NCI-H187 (cell line): ENCODE results near the gene CDC42BPG.

Experiments
- DNase-seq, 2 experiments: peaks; one replicate each; lab custom pipeline; 2025; lab: John Stamatoyannopoulos, UW

The CDC42BPG gene

GRCh38 chr11:64789331-64790204, 54.9 kb downstream of the CDC42BPG start:
- no peak for DNase-seq

- no peak for DNase-seq
These were observed 55.9 kb downstream of the CDC42BPG start for GRCh38 chr11:64788321-64789215.

GRCh38 chr11:64787526-64788320, 56.7 kb downstream of the CDC42BPG start:
- DNase-seq = no peak

DNA sequence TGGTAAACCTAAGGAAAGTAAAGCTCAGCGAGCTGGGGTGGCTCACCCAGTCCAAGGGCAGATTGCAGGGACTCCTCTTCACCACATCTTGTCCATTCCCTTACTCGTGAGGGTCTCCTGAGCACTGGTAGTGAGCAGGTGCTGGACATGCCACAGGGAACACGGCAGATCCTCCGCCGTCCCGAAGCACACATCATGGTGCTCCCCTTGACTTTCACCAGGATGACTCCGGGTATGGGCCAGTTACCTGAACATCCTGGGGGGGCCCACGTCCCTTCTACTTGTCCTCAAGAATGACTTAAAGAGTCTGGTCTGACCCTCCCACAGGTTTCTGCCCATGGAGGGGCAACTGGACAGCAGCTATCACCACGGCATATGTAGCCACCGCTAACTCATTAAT, 58.1 kb downstream of the CDC42BPG start:
- no peak for DNase-seq

- no peak for DNase-seq
These were observed 59.5 kb downstream of the CDC42BPG start for GRCh38 chr11:64784813-64785581.

DNA sequence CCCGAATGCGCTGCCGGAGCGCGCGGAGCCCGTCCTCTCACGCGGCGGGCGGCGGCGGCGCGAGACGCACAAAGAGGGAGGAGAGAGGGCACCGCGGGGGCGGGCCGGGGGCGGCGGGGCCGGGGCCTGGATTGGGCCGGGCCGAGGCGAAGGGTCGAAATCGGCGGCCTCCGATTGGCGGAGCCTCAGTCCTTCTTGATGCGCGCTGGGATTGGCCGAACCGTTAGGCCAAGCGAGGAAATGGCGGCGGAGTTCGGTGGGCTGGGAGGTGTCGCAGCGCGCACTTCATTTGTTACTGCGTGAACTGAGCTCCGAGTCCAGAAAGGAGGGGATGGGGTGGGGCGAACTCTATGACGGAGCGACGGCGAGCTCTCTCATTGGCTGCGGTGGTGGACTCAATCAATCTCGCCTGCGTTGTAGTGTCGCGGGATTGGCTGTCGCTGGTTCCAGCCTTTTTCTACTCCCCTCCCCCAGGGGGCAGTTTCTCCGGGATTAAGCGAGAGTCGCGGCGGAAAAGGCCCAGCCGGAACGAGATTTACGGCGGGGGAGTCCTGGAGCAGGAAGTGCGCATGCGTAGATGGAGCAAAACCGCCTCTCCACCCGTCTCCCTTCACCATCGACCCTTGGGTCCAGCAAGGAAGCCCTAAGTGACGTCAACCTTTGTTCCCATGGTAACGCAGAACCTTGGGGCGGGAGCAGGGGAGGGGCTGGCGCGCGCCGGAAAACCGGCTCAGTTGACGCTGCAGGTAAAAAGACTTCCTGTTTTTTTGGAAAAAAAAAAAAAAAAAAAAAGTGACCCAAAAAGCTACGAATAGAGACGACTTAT, 65.8 kb downstream of the CDC42BPG start, which contains the start of gene SF1:
Gene SF1, minus strand, starts transcription at position 70 of the 826 bp plus-strand sequence. CDS start 150 bp downstream, outside the sequence.
- DNase-seq = peak; percentile 95 to 99

- DNase-seq = no peak
These were observed 66.3 kb downstream of the CDC42BPG start for GRCh38 chr11:64778223-64778472.

DNA sequence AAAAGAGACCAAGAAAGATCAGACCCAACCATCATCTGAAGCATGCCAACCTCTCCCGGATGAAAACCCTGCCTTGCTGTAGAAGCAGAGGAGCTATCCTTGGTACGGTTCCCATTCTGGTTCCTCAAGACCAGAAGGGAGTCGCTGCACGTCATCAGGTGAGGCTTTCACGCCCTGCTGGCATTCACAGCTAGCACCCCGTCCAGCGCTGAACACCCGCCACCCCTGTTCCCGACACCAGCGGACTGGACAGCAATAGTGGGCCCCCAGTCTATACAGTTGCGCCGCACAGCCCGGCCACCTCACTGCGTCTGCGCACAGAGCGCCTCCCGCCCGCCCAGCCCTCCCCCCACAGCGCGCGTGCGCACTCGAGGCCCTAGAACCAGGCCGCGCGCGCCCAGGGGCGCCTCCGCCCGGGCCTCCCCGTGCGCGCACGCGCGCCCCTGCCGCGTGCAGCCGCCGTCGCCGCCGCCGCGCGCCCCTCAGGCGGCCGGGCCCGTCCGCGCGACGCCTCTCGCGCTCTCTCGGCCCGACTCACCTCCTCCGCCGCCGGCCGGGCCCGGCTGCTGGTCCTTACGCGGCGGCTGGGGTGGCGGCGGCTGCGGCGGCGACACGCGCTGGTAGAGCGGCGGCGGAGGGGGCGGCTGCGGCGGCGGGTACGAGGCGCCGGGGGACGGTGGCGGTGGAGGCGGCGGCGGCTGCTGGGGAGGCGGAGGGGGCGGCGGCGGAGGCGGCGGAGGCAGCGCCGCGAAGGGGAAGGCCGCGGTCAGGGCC, 66.8 kb downstream of the CDC42BPG start:
- DNase-seq = peak; percentile 44 to 61

DNA sequence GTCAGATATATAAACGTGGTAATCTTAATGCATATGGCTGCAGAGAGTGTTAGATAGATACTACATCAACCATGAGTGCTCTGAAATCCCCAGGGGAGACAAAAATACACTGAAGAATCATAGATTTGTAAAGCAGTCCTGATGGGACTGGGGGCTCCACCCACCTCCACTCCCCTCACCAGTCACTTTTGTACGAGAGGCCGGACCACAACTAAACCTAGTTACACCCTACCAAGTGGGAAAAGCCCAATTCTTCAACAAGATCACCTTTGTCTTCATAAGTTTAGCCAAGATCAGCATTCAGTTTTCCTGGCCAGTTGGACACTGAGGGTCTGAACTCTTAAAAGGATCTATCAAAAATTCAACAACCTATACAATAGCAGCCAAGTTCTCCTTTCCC, 67.6 kb downstream of the CDC42BPG start:
- DNase-seq = no peak

- no peak for DNase-seq
These were observed 68.0 kb downstream of the CDC42BPG start for GRCh38 chr11:64776425-64776824.

GRCh38 chr11:64774144-64774543, 70.3 kb downstream of the CDC42BPG start:
- DNase-seq = no peak
